IPS-18c (cell line): Measurements from ENCODE around the gene FTO.

ENCODE experiments used
- H3K4me3 ChIP-seq: 2 replicates; pipeline ENCODE4 v1.7.0; 2013; ENCODE audit warnings: low read depth, mild to moderate bottlenecking, low read length, moderate library complexity; ENCODE audit not compliant: insufficient read depth
- H3K9me3 ChIP-seq: one replicate; pipeline ENCODE4 v1.6.1; 2013; ENCODE audit warnings: mild to moderate bottlenecking, low read length, moderate library complexity; ENCODE audit not compliant: control insufficient read depth, insufficient read depth

FTO gene

GRCh38 chr16:54048586-54049495 is 344.9 kb downstream of the FTO start:
- H3K4me3 ChIP-seq = no peak overlapping the region
- H3K9me3 ChIP-seq = no peaks in the 10 kb centered on the region

GRCh38 chr16:54049591-54050458 is 345.9 kb downstream of the FTO start:
- Histone ChIP-seq H3K9me3 (no peaks in the 10 kb centered on the region), H3K4me3 (no peak overlapping the region)

- Histone ChIP-seq H3K9me3 (no peaks in the 10 kb centered on the region), H3K4me3 (no peak overlapping the region)
Observed at GRCh38 chr16:54050459-54051210, 346.7 kb downstream of the FTO start.

- no peaks in the 10 kb centered on the region for H3K9me3 ChIP-seq
- no peak overlapping the region for H3K4me3 ChIP-seq
Observed at GRCh38 chr16:54051821-54052220, 347.9 kb downstream of the FTO start.

GRCh38 chr16:54052271-54052670 is 348.3 kb downstream of the FTO start:
- Histone ChIP-seq H3K9me3 (no peaks in the 10 kb centered on the region), H3K4me3 (no peak overlapping the region)

GRCh38 chr16:54053891-54054820 is 350.2 kb downstream of the FTO start:
- Histone ChIP-seq H3K9me3 (no peaks in the 10 kb centered on the region), H3K4me3 (no peak overlapping the region)

- no peak overlapping the region for H3K4me3 ChIP-seq
- H3K9me3 ChIP-seq = no peaks in the 10 kb centered on the region
Observed at GRCh38 chr16:54055191-54055590, 351.2 kb downstream of the FTO start.

- H3K9me3 ChIP-seq = no peaks in the 10 kb centered on the region
- no peak overlapping the region for H3K4me3 ChIP-seq
Observed at GRCh38 chr16:54055864-54056263, 351.9 kb downstream of the FTO start.

- H3K9me3 ChIP-seq = no peaks in the 10 kb centered on the region
- no peak overlapping the region for H3K4me3 ChIP-seq
Observed at GRCh38 chr16:54056921-54057320, 353.0 kb downstream of the FTO start.

GRCh38 chr16:54059319-54059718 is 355.4 kb downstream of the FTO start:
- H3K9me3 ChIP-seq = no peaks in the 10 kb centered on the region
- no peak overlapping the region for H3K4me3 ChIP-seq

GRCh38 chr16:54060599-54061421 is 356.9 kb downstream of the FTO start:
- H3K4me3 ChIP-seq = no peak overlapping the region
- no peaks in the 10 kb centered on the region for H3K9me3 ChIP-seq

GRCh38 chr16:54061454-54061853 is 357.5 kb downstream of the FTO start:
- Histone ChIP-seq H3K9me3 (no peaks in the 10 kb centered on the region), H3K4me3 (no peak overlapping the region)

- H3K4me3 ChIP-seq = no peak overlapping the region
- no peaks in the 10 kb centered on the region for H3K9me3 ChIP-seq
Observed at GRCh38 chr16:54062361-54063278, 358.7 kb downstream of the FTO start.

GRCh38 chr16:54063279-54063773 is 359.4 kb downstream of the FTO start:
- H3K9me3 ChIP-seq = no peaks in the 10 kb centered on the region
- no peak overlapping the region for H3K4me3 ChIP-seq
